ENCODE results near the gene PLCL2.
"Not testable (repeated sequence)": the region's sequence is repeated elsewhere in the genome, so short reads cannot be mapped to it uniquely, and the experiment has no call there.

PLCL2 gene

GRCh38 chr3:17119201-17120072 is 234.7 kb downstream of the PLCL2 start:
- DNase-seq (ENCODE audit: low read depth) = no peak

- DNase-seq (ENCODE audit: low read depth) = no peak
Measured at GRCh38 chr3:17120115-17120514, 235.4 kb downstream of the PLCL2 start.

GRCh38 chr3:17121336-17121735 is 236.6 kb downstream of the PLCL2 start:
- no peak for DNase-seq (ENCODE audit: low read depth)

GRCh38 chr3:17122758-17123157 is 238.0 kb downstream of the PLCL2 start:
- DNase-seq (ENCODE audit: low read depth) = no peak

GRCh38 chr3:17125738-17126442 is 241.1 kb downstream of the PLCL2 start:
- DNase-seq (ENCODE audit: low read depth) = no peak

- DNase-seq (ENCODE audit: low read depth) = not testable (repeated sequence)
Measured at GRCh38 chr3:17128671-17129070, 243.9 kb downstream of the PLCL2 start.

- DNase-seq (ENCODE audit: low read depth) = no peak
Measured at GRCh38 chr3:17129556-17129955, 244.8 kb downstream of the PLCL2 start.

- no peak for DNase-seq (ENCODE audit: low read depth)
Measured at GRCh38 chr3:17130956-17131355, 246.2 kb downstream of the PLCL2 start.

- DNase-seq (ENCODE audit: low read depth) = no peak
Measured at GRCh38 chr3:17132286-17133115, 247.7 kb downstream of the PLCL2 start.

GRCh38 chr3:17133632-17134545 is 249.1 kb downstream of the PLCL2 start:
- no peak for DNase-seq (ENCODE audit: low read depth)

- DNase-seq (ENCODE audit: low read depth) = no peak
Measured at GRCh38 chr3:17135696-17136095, 250.9 kb downstream of the PLCL2 start.

GRCh38 chr3:17136136-17136721 is 251.5 kb downstream of the PLCL2 start:
- DNase-seq (ENCODE audit: low read depth) = no peak

- DNase-seq (ENCODE audit: low read depth) = no peak
Measured at GRCh38 chr3:17137321-17137826, 252.6 kb downstream of the PLCL2 start.

- DNase-seq (ENCODE audit: low read depth) = no peak
Measured at GRCh38 chr3:17138246-17139039, 253.7 kb downstream of the PLCL2 start.
